ENCODE data around the gene GATAD2A. TPM values are rescaled to one million over a fixed set of nuclear protein-coding genes. Genes with fewer than 3 reads are reported as not detected.

GATAD2A gene
- total and polyA plus RNA-seq, 10 of the 15 experiments (the other 5 are each of a cell fraction or from before 2014, with no cell fraction given) = 2.6 to 173 (median 32.0) TPM

- ChIA-PET CTCF (interaction anchor here (0.8 kb wide), 1 partner anchor 27 kb away, joined by 5 read pairs; no protein-coding TSS in a partner anchor), RAD21 (ENCODE audit: unreplicated experiment) (no interaction called here), SMC1A (ENCODE audit: uncharacterized antibody, unreplicated experiment) (no interaction called here), POLR2A (no interaction called here)
- WGBS (ENCODE audit: insufficient coverage, insufficient replicate concordance, low lambda C conversion rate, missing lambda C conversion rate) = 57% methylated on average over 13 of the region's 19 CpGs
- FAIRE-seq = no peak
- H3K79me2 ChIP-seq (ENCODE audit: control insufficient read depth, insufficient read depth, low read length) = peaks cover 50% of the 10 kb centered on the region
- H4K20me1 ChIP-seq (ENCODE audit: control insufficient read depth, insufficient read depth) = peaks cover under 1% of the 10 kb centered on the region
- ATAC-seq = no peak
- H3K9ac ChIP-seq (ENCODE audit: control insufficient read depth, insufficient read depth, low read length) = no peak overlapping the region
- no peak overlapping the region for H2AFZ ChIP-seq (ENCODE audit: control insufficient read depth, low read depth, low read length)
- peaks cover 44% of the 10 kb centered on the region for H3K4me1 ChIP-seq (ENCODE audit: control insufficient read depth, insufficient read depth, low read length)
- intact Hi-C loops (cut with micrococcal nuclease; ENCODE audit: unreplicated experiment) (no loop called here), in situ Hi-C loops (cut with MboI) (no loop called here)
- peaks cover 29% of the 10 kb centered on the region for H3K9me3 ChIP-seq (replicated peaks; ENCODE audit: control insufficient read depth, insufficient read depth, low read length)
- no peak for DNase-seq (ENCODE audit: low read depth, low spot score)
- no peak overlapping the region for H3K4me2 ChIP-seq (ENCODE audit: control insufficient read depth, insufficient read depth)
- BruUV-seq (replicated peaks) = no TSS peak
- TF ChIP-seq RB1 (IDR thresholded peaks at IDR 0.05; ENCODE audit: borderline replicate concordance) (no peak), NRF1 (conservative IDR thresholded peaks at IDR 0.05; ENCODE audit: low read depth, low read length) (no peak), ZSCAN29 (IDR thresholded peaks at IDR 0.05) (no peak), FOXM1 (IDR thresholded peaks at IDR 0.05; ENCODE audit: low read depth, low read length) (no peak)
- H3K36me3 ChIP-seq (ENCODE audit: control insufficient read depth in 2 of 2, insufficient read depth in 2 of 2, low read length in 1 of 2) = peaks cover 24 to 35% of the 10 kb centered on the region in 2 experiments
- no peak overlapping the region for H3K4me3 ChIP-seq
- no peaks in the 10 kb centered on the region for H3K27me3 ChIP-seq (replicated peaks in 1 of 2; ENCODE audit: control insufficient read depth in 2 of 2, insufficient read depth in 2 of 2, low read length in 1 of 2)
- no peak overlapping the region for H3K27ac ChIP-seq (ENCODE audit: control insufficient read depth, insufficient read depth)
Measured at GRCh38 chr19:19463348-19464117, 58.1 kb downstream of the GATAD2A start.

- POLR2A ChIA-PET = no interaction called here
- H3K4me3 ChIP-seq = no peak overlapping the region
- peaks cover 35% of the 10 kb centered on the region for H3K4me1 ChIP-seq (ENCODE audit: control insufficient read depth, insufficient read depth, low read length)
- no peak overlapping the region for H3K27ac ChIP-seq (ENCODE audit: control insufficient read depth, insufficient read depth)
- H3K4me2 ChIP-seq (ENCODE audit: control insufficient read depth, insufficient read depth) = no peak overlapping the region
- FAIRE-seq (no peak), DNase-seq (ENCODE audit: low read depth, low spot score) (no peak), ATAC-seq (no peak)
- no TSS peak for BruUV-seq (replicated peaks)
- peaks cover 36% of the 10 kb centered on the region for H3K9me3 ChIP-seq (replicated peaks; ENCODE audit: control insufficient read depth, insufficient read depth, low read length)
- WGBS (ENCODE audit: insufficient coverage, insufficient replicate concordance, low lambda C conversion rate, missing lambda C conversion rate) = 100% methylated on average over 13 of the region's 13 CpGs
- peaks cover 49% of the 10 kb centered on the region for H3K79me2 ChIP-seq (ENCODE audit: control insufficient read depth, insufficient read depth, low read length)
- no peaks in the 10 kb centered on the region for H4K20me1 ChIP-seq (ENCODE audit: control insufficient read depth, insufficient read depth)
- H3K9ac ChIP-seq (ENCODE audit: control insufficient read depth, insufficient read depth, low read length) = no peak overlapping the region
- intact Hi-C loops (cut with micrococcal nuclease; ENCODE audit: unreplicated experiment) = no loop called here
- SMC1A ChIA-PET (ENCODE audit: uncharacterized antibody, unreplicated experiment) = no interaction called here
- no peak overlapping the region for H2AFZ ChIP-seq (ENCODE audit: control insufficient read depth, low read depth, low read length)
- CTCF ChIA-PET = interaction anchor here (0.8 kb wide), 1 partner anchor 26 kb away, joined by 5 read pairs; no protein-coding TSS in a partner anchor
- no peaks in the 10 kb centered on the region for H3K27me3 ChIP-seq (replicated peaks in 1 of 2; ENCODE audit: control insufficient read depth in 2 of 2, insufficient read depth in 2 of 2, low read length in 1 of 2)
- RAD21 ChIA-PET (ENCODE audit: unreplicated experiment) = no interaction called here
- H3K36me3 ChIP-seq (ENCODE audit: control insufficient read depth in 2 of 2, insufficient read depth in 2 of 2, low read length in 1 of 2) = peaks cover 24 to 37% of the 10 kb centered on the region in 2 experiments
- in situ Hi-C loops (cut with MboI) = no loop called here
- TF ChIP-seq FOXM1 (IDR thresholded peaks at IDR 0.05; ENCODE audit: low read depth, low read length) (no peak), ASH2L (IDR thresholded peaks at IDR 0.05; ENCODE audit: borderline replicate concordance, low read depth) (no peak), HDGF (IDR thresholded peaks at IDR 0.05) (no peak), SMAD5 (IDR thresholded peaks at IDR 0.05; ENCODE audit: low read depth) (no peak), DPF2 (IDR thresholded peaks at IDR 0.05) (no peak), NRF1 (conservative IDR thresholded peaks at IDR 0.05; ENCODE audit: low read depth, low read length) (no peak), CEBPZ (IDR thresholded peaks at IDR 0.05; ENCODE audit: low read depth, low read length) (no peak), KAT2A (conservative IDR thresholded peaks at IDR 0.05; ENCODE audit: control insufficient read depth, low read depth, low read length) (no peak), IKZF2 (IDR thresholded peaks at IDR 0.05) (no peak)
Measured at GRCh38 chr19:19464339-19465098, 59.0 kb downstream of the GATAD2A start.

Measured in GM12878 (cell line).